Endothelial cell of umbilical vein (primary cell): Measurements from ENCODE around the gene SYTL2.

Experiments used
- FOS ChIP-seq: IDR thresholded peaks from 2 replicates; pipeline ENCODE4 v1.6.1; 2011; ENCODE audit warnings: mild to moderate bottlenecking, low read length, moderate library complexity, borderline replicate concordance; ENCODE audit not compliant: insufficient read depth
- JUN ChIP-seq: IDR thresholded peaks from 2 replicates; pipeline ENCODE4 v1.6.1; 2011; ENCODE audit warnings: borderline replicate concordance, low read depth; ENCODE audit not compliant: insufficient read length, insufficient read depth
- POLR2A ChIP-seq: IDR thresholded peaks from 2 replicates; pipeline ENCODE4 v1.6.1; 2012; ENCODE audit warnings: low read depth, mild to moderate bottlenecking, control low read depth, low read length
- POLR2AphosphoS5 ChIP-seq: IDR thresholded peaks from 2 replicates; pipeline ENCODE4 v1.6.1; 2012; ENCODE audit warnings: low read depth, mild to moderate bottlenecking, control low read depth, low read length, moderate library complexity; ENCODE audit not compliant: insufficient read depth
- TF ChIP-seq, protein P1 (sequence below), 2 donors: IDR thresholded peaks; 1 replicate in 1 of 2; 2 replicates in 1 of 2; pipeline ENCODE4 v1.5.1; 2011; ENCODE audit warnings: low read length in 2 of 2, mild to moderate bottlenecking in 2 of 2, moderate library complexity in 2 of 2, control low read depth in 1 of 2, inconsistent platforms in 1 of 2, low read depth in 1 of 2; ENCODE audit not compliant: insufficient read depth in 1 of 2; ENCODE audit errors: extremely low read depth in 1 of 2
- TF ChIP-seq, protein P2 (sequence below): IDR thresholded peaks from 2 replicates; pipeline ENCODE4 v1.6.1; 2011; ENCODE audit not compliant: insufficient read depth, insufficient read length

DNA sequence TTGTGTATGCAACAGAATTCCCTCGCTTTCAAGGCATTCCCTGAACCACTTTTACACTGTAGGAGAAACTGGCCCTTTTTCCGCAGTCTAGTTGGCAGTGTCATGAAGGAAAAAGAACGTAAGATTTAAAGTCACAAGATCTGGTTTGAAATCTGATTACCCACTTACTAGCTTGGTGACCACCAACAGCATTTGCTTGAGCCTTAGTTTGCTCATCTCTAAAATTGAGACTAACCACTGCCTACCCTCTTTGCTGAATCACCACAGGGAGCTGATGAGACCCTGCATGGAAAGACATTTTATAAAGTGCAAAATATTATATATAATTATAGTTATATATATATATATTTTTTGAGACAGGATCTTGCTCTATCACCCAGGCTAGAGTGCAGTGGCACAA is 39.4 kb downstream of the SYTL2 start:
- TF ChIP-seq, protein P1, sequence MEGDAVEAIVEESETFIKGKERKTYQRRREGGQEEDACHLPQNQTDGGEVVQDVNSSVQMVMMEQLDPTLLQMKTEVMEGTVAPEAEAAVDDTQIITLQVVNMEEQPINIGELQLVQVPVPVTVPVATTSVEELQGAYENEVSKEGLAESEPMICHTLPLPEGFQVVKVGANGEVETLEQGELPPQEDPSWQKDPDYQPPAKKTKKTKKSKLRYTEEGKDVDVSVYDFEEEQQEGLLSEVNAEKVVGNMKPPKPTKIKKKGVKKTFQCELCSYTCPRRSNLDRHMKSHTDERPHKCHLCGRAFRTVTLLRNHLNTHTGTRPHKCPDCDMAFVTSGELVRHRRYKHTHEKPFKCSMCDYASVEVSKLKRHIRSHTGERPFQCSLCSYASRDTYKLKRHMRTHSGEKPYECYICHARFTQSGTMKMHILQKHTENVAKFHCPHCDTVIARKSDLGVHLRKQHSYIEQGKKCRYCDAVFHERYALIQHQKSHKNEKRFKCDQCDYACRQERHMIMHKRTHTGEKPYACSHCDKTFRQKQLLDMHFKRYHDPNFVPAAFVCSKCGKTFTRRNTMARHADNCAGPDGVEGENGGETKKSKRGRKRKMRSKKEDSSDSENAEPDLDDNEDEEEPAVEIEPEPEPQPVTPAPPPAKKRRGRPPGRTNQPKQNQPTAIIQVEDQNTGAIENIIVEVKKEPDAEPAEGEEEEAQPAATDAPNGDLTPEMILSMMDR (IDR thresholded peaks at IDR 0.05; ENCODE audit: extremely low read depth in 1 of 2, insufficient read depth in 1 of 2, low read depth in 1 of 2, low read length in 2 of 2): no peak
- TF ChIP-seq, protein P2, sequence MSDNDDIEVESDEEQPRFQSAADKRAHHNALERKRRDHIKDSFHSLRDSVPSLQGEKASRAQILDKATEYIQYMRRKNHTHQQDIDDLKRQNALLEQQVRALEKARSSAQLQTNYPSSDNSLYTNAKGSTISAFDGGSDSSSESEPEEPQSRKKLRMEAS: no peak
- TF ChIP-seq POLR2A (no peak), JUN (no peak), FOS (no peak), POLR2AphosphoS5 (no peak)
